Right cardiac atrium (tissue), 5 donors: Measurements from ENCODE around the gene OR7D2. TPM values are rescaled to one million over a fixed set of nuclear protein-coding genes. Genes with fewer than 3 reads are reported as not detected.

ENCODE experiments used
- ATAC-seq, 2 donors: fragments of 200-7000 bp; cut with Tn5 transposase; one replicate each; pipeline versions ENCODE4 v1.8.0 to v1.9.1; 2020; ENCODE audit warnings: moderate library complexity in 2 of 2, mild to moderate bottlenecking in 1 of 2
- DNase-seq, 3 donors: peaks; one replicate each; pipeline ENCODE4 v3.0.0-alpha.2; 2020
- H3K27ac ChIP-seq: one replicate; pipeline ENCODE4 v1.5.1; 2013; ENCODE audit warnings: mild to moderate bottlenecking, low read length, control low read depth, moderate library complexity
- H3K27me3 ChIP-seq: one replicate; pipeline ENCODE4 v1.6.1; 2013; ENCODE audit not compliant: control insufficient read depth, insufficient read depth
- H3K4me1 ChIP-seq: one replicate; pipeline ENCODE4 v1.6.1; 2013; ENCODE audit warnings: low read length; ENCODE audit not compliant: control insufficient read depth, insufficient read depth
- H3K4me3 ChIP-seq: one replicate; pipeline ENCODE4 v1.5.1; 2013; ENCODE audit warnings: low read length, control low read depth
- H3K9me3 ChIP-seq: one replicate; pipeline ENCODE4 v1.6.1; 2013; ENCODE audit warnings: low read length; ENCODE audit not compliant: control insufficient read depth
- WGBS: extraction: QIAGEN DNeasy Blood & Tissue Kit; methylation state at CpG from one replicate; pipeline ENCODE4 v1.1.7; 2013; 5-methylcytosine and 5-hydroxymethylcytosine counted together
- intact Hi-C, 4 donors: fragments of 100-400 bp; cut with DNase I; formaldehyde crosslinking; loops; one replicate each; pipeline versions ENCODE4 v1.11.0 to v1.14.0; 2022 to 2023
- long read RNA-seq, 4 donors: library from polyadenylated mRNA; unstranded; transcript quantifications; one replicate each; pipeline ENCODE4 v2.0.0, GENCODE V29; 2020 to 2021
- polyA plus RNA-seq: library from polyadenylated mRNA; stranded (reverse); fragments of 200-250 nt; gene quantifications from one replicate; pipeline ENCODE4 v1.2.3, GENCODE V29; 2013
- total RNA-seq, 4 donors: library from RNA; stranded (reverse); fragmentation: NEBNext Ultra II Directional; extraction: Animal tissue kit (Norgen Biotek cat#: 25700); gene quantifications; one replicate each; pipeline ENCODE4 v1.2.1, GENCODE V29; 2021
- donor health status: healthy with polysubstance abuse.
- donor health status: DM: no; HTN: yes; CAD: no.
- donor health status: DM: no; HTN: no; CAD: no.
- donor health status: DM: no; HTN: yes; CAD: no; lungs with severe emphysema.
- donor health status: DM: yes; HTN: yes; CAD: no.

Gene OR7D2
- total RNA-seq (under 1 TPM in 3 of 4 donors, not detected in 1; 0.09 to 0.44 (median 0.11) TPM), polyA plus RNA-seq (not detected)
- long read RNA-seq, donor 1: 0 reads
- long read RNA-seq, donor 2: 0 reads
- long read RNA-seq, donor 3: 0 reads
- long read RNA-seq, donor 4: 0 reads

DNA sequence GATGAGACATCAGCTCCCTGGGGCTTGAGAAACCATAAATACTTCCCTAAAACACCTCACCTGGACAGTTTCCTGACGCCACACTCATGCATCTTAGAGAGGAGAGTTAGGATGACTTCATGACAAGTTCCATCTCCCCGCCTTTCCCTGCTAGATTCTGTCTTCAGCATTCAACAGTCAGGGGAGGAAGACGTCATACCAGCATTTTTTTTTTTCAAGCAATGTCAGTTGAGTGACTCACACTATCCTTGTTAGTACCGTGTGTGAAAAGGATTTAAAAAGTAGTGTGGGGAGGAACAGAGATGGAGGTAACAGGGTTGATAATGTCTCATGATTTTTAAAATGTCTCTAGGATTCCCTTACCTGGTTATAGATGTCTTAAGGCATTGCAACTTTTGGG, at the start of gene OR7D2:
Gene OR7D2, plus strand, starts transcription at position 79 of the 400 bp plus-strand sequence. CDS start 6,803 bp downstream, outside the sequence.
- Histone ChIP-seq H3K27me3 (no peaks in the 10 kb centered on the region), H3K4me3 (no peak within 1 kb of the TSS), H3K4me1 (no peaks in the 10 kb centered on the region), H3K9me3 (no peaks in the 10 kb centered on the region), H3K27ac (no peak within 1 kb of the TSS)
- intact Hi-C loops: no loop called here
- WGBS: 65% methylated on average over 4 of the region's 4 CpGs
- DNase-seq: no peak
- ATAC-seq: no peak

DNA sequence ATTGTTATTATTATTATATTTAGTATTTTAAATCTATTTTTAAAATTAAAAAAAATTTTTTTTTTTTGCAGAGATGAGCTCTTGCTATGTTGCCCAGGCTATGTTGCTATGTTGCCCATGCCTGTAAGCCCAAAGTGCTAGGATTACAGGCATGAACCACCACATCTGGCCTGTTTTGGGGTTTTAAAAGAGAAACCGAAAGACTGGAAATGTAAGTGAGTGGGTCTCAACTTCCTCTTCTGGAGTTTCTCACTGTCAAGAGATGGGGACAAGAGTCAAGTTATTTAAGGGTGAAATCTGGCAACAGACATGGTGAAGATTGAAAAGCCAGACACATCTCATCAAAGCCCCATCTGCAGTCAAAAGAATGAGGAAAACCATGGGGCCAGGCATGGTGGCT, 47.8 kb upstream of the OR7D2 start:
- no peak for ATAC-seq
- no peak for DNase-seq
- 43% methylated on average over 1 of the region's 1 CpG for WGBS
- Histone ChIP-seq H3K4me1 (no peaks in the 10 kb centered on the region), H3K27me3 (no peaks in the 10 kb centered on the region), H3K27ac (no peak overlapping the region), H3K9me3 (no peaks in the 10 kb centered on the region), H3K4me3 (no peak overlapping the region)
- intact Hi-C loops: loop anchor here in 1 of 4 donors (10.0 kb wide), 1 partner anchor 664 kb away; no protein-coding TSS in a partner anchor

DNA sequence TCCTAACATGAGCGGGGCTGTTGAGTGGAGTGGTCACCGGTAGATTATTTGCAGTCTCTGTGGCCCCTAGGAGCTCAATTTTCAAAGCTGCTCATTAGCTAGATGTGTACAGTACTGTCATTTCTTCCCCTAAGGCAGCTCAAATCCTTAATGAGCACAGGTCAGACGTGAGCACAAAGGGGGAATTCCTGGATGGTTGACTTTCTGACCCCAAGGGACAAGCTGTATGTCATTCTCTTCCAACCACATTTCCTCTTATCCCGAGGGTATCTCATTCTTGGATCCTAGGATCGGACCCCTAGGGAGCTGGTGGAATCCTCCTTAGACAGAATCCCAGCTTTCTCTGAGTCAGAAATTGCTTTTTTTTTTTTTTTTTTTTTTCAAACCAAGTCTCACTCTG, 46.4 kb upstream of the OR7D2 start:
- H3K27me3 ChIP-seq: no peaks in the 10 kb centered on the region
- ATAC-seq (no peak), DNase-seq (no peak)
- H3K4me1 ChIP-seq: no peaks in the 10 kb centered on the region
- H3K27ac ChIP-seq: no peak overlapping the region
- WGBS: 55% methylated on average over 5 of the region's 5 CpGs
- no peaks in the 10 kb centered on the region for H3K9me3 ChIP-seq
- intact Hi-C loops: loop anchor here in 1 of 4 donors (10.0 kb wide), 1 partner anchor 662 kb away; no protein-coding TSS in a partner anchor
- no peak overlapping the region for H3K4me3 ChIP-seq

DNA sequence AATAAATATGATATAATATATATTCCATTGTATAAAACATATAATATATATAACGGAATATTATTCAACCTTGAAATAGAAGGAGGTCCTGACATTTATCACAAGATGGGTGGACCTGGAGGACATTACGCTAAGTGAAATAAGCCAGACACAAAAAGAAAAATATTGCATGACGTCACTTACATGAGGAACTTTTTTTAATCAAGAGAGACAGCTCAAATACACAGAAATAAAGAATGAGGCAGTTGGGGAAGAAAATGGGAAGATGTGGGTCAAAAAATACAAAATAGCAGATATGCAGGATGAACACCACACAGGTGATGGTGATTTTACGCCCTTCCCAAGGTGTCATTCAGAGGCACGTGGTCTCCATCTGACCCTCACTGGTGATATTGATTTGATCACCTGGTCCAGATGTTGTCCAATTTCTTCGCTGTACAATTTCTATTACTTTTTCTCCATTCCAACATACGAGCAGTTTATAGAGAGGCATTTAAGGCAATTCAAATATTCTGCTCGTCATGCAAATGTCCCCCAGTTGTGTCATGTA, 39.1 kb upstream of the OR7D2 start:
- Histone ChIP-seq H3K4me1 (no peaks in the 10 kb centered on the region), H3K9me3 (no peaks in the 10 kb centered on the region), H3K4me3 (peak overlapping the region; percentile 89), H3K27me3 (no peaks in the 10 kb centered on the region), H3K27ac (no peak overlapping the region)
- intact Hi-C loops: loop anchor here in 1 of 4 donors (10.0 kb wide), 1 partner anchor 655 kb away; no protein-coding TSS in a partner anchor
- no peak for DNase-seq
- 28% methylated on average over 8 of the region's 8 CpGs for WGBS
- no peak for ATAC-seq

DNA sequence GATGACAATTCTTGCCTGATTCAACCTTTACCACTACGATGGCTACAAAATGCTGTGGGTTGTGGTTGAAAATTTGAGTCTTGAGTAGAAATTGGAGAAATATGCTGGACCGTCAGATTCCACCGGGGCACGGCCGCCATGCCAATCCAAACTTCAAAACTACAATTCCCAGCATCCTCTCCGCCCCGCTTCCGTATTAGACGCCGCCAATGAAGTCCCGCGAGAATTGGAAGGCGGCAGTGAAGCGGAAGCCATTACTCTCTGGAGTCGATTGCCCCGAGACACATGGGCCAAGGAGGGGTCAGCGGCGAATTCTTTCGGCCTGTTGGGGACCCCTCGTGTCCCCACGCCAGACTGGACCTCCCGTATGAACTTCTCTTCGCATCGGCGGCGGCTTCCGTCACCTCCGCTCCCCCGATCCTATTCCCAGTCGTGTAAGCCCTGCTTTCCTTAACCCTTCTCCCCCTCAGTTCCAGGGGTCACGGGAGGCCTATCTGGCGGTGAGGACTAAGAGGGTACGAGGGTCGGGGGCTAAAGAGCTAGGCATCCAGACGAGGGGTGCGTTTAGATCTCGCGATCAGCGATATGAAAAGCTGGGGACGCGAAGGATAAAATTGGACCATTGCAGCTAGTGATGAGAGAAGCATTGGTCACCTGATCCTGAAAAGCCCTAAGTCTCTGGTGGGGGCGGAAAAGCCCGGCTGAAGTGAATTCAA, 38.5 kb upstream of the OR7D2 start, which contains the start of gene ZNF317:
Gene ZNF317, plus strand, starts transcription at position 239 of the 716 bp plus-strand sequence. CDS start 15,620 bp downstream, outside the sequence.
- Histone ChIP-seq H3K27ac (peak within 1 kb of the TSS; percentile 89), H3K27me3 (no peaks in the 10 kb centered on the region), H3K9me3 (no peaks in the 10 kb centered on the region), H3K4me1 (no peaks in the 10 kb centered on the region), H3K4me3 (peak within 1 kb of the TSS; percentile 89)
- DNase-seq (peak; percentile 93 to 98 (median 95)), ATAC-seq (peak; percentile 99)
- under 1% methylated on average over 43 of the region's 43 CpGs for WGBS
- intact Hi-C loops: no loop called here

DNA sequence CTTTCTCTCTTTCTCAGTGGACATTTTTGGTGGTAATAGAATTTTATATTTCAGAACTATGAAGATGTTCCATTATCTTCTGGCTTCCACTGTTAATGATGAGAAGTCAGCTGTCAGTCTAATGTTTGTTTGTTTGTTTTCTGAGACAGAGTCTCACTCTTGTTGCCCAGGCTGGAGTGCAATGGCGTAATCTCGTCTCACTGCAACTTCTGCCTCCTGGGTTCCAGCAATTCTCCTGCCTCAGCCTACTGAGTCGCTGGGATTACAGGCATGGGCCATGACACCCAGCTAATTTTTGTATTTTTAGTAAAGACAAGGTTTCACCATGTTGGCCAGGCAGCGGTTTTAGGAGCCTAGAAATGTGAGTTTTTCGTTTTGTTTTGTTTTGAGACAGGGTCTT, 33.9 kb upstream of the OR7D2 start:
- H3K27me3 ChIP-seq: no peaks in the 10 kb centered on the region
- no peaks in the 10 kb centered on the region for H3K4me1 ChIP-seq
- intact Hi-C loops: no loop called here
- no peaks in the 10 kb centered on the region for H3K9me3 ChIP-seq
- no peak for ATAC-seq
- no peak overlapping the region for H3K4me3 ChIP-seq
- 99% methylated on average over 5 of the region's 5 CpGs for WGBS
- no peak overlapping the region for H3K27ac ChIP-seq
- no peak for DNase-seq

- intact Hi-C loops: no loop called here
- H3K4me1 ChIP-seq: no peaks in the 10 kb centered on the region
- DNase-seq (no peak), ATAC-seq (no peak)
- H3K9me3 ChIP-seq: no peaks in the 10 kb centered on the region
- WGBS: 93% methylated on average over 1 of the region's 1 CpG
- no peak overlapping the region for H3K27ac ChIP-seq
- H3K4me3 ChIP-seq: no peak overlapping the region
- H3K27me3 ChIP-seq: no peaks in the 10 kb centered on the region
These were observed 31.9 kb upstream of the OR7D2 start for GRCh38 chr19:9146882-9147281.

DNA sequence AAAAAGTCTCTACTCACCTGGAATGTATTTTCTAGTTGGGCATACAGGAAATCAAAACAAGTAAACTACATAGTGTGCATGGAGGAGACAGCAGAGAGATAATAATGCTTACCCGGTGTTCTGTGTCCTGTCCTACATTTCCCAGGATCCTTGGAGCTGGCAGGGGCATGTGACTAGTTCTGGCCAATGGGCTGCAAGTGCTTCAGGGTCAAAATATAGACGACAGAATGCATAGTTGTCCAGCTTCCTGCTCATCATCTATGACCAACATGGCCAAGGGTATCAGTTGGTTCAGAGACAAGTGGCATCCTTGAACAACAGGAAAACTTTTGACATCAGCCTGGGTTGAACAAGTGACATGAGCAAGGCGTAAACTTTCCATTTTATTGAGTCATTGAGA, 30.1 kb upstream of the OR7D2 start:
- H3K27ac ChIP-seq: no peak overlapping the region
- ATAC-seq (no peak), DNase-seq (no peak)
- no peaks in the 10 kb centered on the region for H3K27me3 ChIP-seq
- H3K9me3 ChIP-seq: no peaks in the 10 kb centered on the region
- H3K4me3 ChIP-seq: no peak overlapping the region
- intact Hi-C loops: no loop called here
- H3K4me1 ChIP-seq: no peaks in the 10 kb centered on the region
- 97% methylated on average over 3 of the region's 3 CpGs for WGBS

- 94% methylated on average over 4 of the region's 4 CpGs for WGBS
- no peaks in the 10 kb centered on the region for H3K4me1 ChIP-seq
- H3K27me3 ChIP-seq: no peaks in the 10 kb centered on the region
- H3K27ac ChIP-seq: no peak overlapping the region
- no peak overlapping the region for H3K4me3 ChIP-seq
- ATAC-seq: peak in 1 of 2 donors; percentile 38
- intact Hi-C loops: no loop called here
- no peaks in the 10 kb centered on the region for H3K9me3 ChIP-seq
- DNase-seq: no peak
These were observed 28.8 kb upstream of the OR7D2 start for GRCh38 chr19:9149997-9150396.

DNA sequence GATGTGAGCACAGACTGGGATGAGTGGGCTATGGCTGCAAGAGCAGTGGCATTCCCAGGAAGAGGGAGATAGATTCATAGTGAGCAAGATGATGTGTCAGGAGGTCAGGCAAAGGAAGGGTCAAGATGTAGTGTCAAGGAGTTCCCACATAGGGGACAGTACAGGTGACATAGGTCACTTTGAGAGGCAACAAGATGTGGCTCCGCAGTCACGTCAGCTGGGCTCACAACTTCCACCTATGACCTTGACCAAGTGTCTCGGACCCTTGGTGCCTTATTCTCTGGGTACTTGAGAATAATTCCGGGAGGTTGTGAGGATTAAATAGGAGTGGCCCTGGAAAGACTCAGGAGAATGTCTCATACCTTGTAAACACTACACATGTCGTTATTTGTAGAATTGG, 28.1 kb upstream of the OR7D2 start:
- intact Hi-C loops: no loop called here
- no peak overlapping the region for H3K27ac ChIP-seq
- 97% methylated on average over 5 of the region's 5 CpGs for WGBS
- H3K27me3 ChIP-seq: no peaks in the 10 kb centered on the region
- H3K9me3 ChIP-seq: no peaks in the 10 kb centered on the region
- no peak for ATAC-seq
- no peak overlapping the region for H3K4me3 ChIP-seq
- DNase-seq: no peak
- no peaks in the 10 kb centered on the region for H3K4me1 ChIP-seq

DNA sequence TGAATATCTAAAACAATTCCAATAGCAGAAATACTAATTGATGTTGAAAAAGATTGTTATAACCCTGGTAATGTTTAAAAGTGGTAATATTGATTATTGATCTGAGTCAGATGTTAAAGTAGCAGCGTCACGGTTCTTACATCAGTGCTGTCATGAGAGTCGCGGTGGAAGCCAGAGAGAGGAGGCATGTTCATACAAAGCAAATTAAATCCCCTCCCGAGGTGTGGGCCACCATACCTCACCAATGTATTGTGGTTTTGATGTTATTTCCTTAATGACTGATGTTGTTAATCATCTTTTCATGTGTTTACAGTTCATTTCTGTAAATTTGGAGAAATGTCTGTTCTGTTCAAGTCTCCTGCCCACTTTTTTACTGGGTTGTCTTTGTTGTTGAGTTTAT, 27.4 kb upstream of the OR7D2 start:
- WGBS: 97% methylated on average over 5 of the region's 5 CpGs

More for the DNA sequence above, 27.4 kb upstream of the OR7D2 start:
- Histone ChIP-seq H3K4me1 (no peaks in the 10 kb centered on the region), H3K27ac (no peak overlapping the region), H3K4me3 (no peak overlapping the region), H3K27me3 (no peaks in the 10 kb centered on the region), H3K9me3 (no peaks in the 10 kb centered on the region)
- intact Hi-C loops: no loop called here
- DNase-seq (no peak), ATAC-seq (no peak)
